ENCODE data around the gene ENO1.

DNA sequence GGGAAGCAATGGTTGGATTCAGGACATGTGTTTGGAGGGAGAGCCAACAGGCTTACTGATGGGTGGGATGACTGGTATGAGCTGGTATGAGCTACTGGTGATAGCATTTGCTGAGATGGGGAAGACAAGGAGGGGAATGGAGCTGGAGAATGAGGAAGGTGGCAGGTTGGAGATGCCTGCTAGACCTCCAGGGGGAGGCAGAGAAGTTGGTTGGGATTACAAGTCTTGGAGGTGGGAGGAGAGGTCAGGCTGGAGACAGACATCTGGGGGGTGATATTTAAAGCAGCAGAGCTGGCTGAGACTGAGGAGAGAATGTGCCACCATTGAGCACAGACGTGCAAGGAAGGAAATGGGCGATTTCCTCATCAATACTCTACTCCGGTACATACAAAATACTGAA is 31.8 kb upstream of the ENO1 start:
- TF ChIP-seq ZBTB1 (CRISPR knock-in tag; IDR thresholded peaks at IDR 0.05; ENCODE audit: borderline replicate concordance, low read depth), result no peak
- no peak for TF ChIP-seq XRCC5 (IDR thresholded peaks at IDR 0.05; ENCODE audit: low read depth, low read length)
- no peak for TF ChIP-seq GATAD2A (IDR thresholded peaks at IDR 0.05)
